Fibroblast of lung (primary cell): ENCODE measurements around the gene CSPG4. TPM values are rescaled to one million over a fixed set of nuclear protein-coding genes. Genes with fewer than 3 reads are reported as not detected.

Experiments used
- DNase-seq, 2 donors: peaks; one replicate each; pipeline versions ENCODE4 v3.0.0 to v3.0.0-alpha.2; 2010; ENCODE audit warnings: low read depth in 2 of 2
- H2AFZ ChIP-seq: 2 replicates; pipeline ENCODE4 v1.5.1; 2012; ENCODE audit warnings: low read length, control low read depth, inconsistent platforms
- H3K27ac ChIP-seq: 2 replicates; pipeline ENCODE4 v1.5.1; 2011; ENCODE audit warnings: low read length, control low read depth; ENCODE audit not compliant: insufficient read depth
- H3K27me3 ChIP-seq: 2 replicates; pipeline ENCODE4 v1.5.1; 2011; ENCODE audit warnings: mild to moderate bottlenecking, low read length; ENCODE audit not compliant: control insufficient read depth, insufficient read depth
- H3K36me3 ChIP-seq: 2 replicates; pipeline ENCODE4 v1.5.1; 2011; ENCODE audit warnings: low read length; ENCODE audit not compliant: control insufficient read depth, insufficient read depth
- H3K4me1 ChIP-seq: 2 replicates; pipeline ENCODE4 v1.5.1; 2011; ENCODE audit warnings: low read length; ENCODE audit not compliant: control insufficient read depth, insufficient read depth; ENCODE audit errors: extremely low read depth
- H3K4me2 ChIP-seq: 2 replicates; pipeline ENCODE4 v1.5.1; 2011; ENCODE audit warnings: low read length, control low read depth; ENCODE audit not compliant: insufficient read depth; ENCODE audit errors: extremely low read depth
- H3K4me3 ChIP-seq, 4 experiments: fragments of 200-600 bp in 1 of 4; sonication (generic) in 1 of 4; replicated peaks in 1 of 4; 2 replicates each; pipeline ENCODE4 v1.5.1; 2011 to 2016; ENCODE audit warnings: low read length in 4 of 4, low read depth in 3 of 4, mild to moderate bottlenecking in 3 of 4, control low read depth in 2 of 4, inconsistent platforms in 1 of 4, mixed read lengths in 1 of 4; ENCODE audit not compliant: insufficient read depth in 1 of 4; ENCODE audit errors: control extremely low read depth in 1 of 4
- H3K79me2 ChIP-seq: 2 replicates; pipeline ENCODE4 v1.5.1; 2012; ENCODE audit warnings: mild to moderate bottlenecking, low read length, inconsistent platforms; ENCODE audit not compliant: control insufficient read depth, insufficient read depth
- H3K9ac ChIP-seq: 2 replicates; pipeline ENCODE4 v1.5.1; 2011; ENCODE audit warnings: mild to moderate bottlenecking, low read length, control low read depth; ENCODE audit not compliant: insufficient read depth
- H3K9me3 ChIP-seq: 2 replicates; pipeline ENCODE4 v1.5.1; 2012; ENCODE audit warnings: low read depth, low read length; ENCODE audit not compliant: control insufficient read depth, insufficient read depth
- H4K20me1 ChIP-seq: 2 replicates; pipeline ENCODE4 v1.5.1; 2011; ENCODE audit warnings: low read length; ENCODE audit not compliant: control insufficient read depth, insufficient read depth; ENCODE audit errors: extremely low read depth
- CTCF ChIP-seq, 2 donors: IDR thresholded peaks in 1 of 2; conservative IDR thresholded peaks in 1 of 2; 1 replicate in 1 of 2; 2 replicates in 1 of 2; pipeline ENCODE4 v1.5.1; 2011 to 2012; ENCODE audit warnings: low read length in 2 of 2, control low read depth in 1 of 2, inconsistent platforms in 1 of 2, low read depth in 1 of 2, mild to moderate bottlenecking in 1 of 2
- EZH2 ChIP-seq: IDR thresholded peaks from 2 replicates; pipeline ENCODE4 v1.5.1; 2012; ENCODE audit warnings: low read length, control low read depth, mild to moderate bottlenecking; ENCODE audit errors: missing control alignments
- polyA plus RNA-seq, 2 donors: library from polyadenylated mRNA; depleted of rRNA in 1 of 2; stranded (reverse) in 1 of 2; unstranded in 1 of 2; fragments of >200 nt; gene quantifications; 2 replicates each; pipeline ENCODE4 v1.2.1, GENCODE V29; 2011 to 2012; ENCODE audit warnings: missing spikeins in 1 of 2
- total RNA-seq: library from RNA; depleted of rRNA; stranded (reverse); fragments of >200 nt; gene quantifications from 2 replicates; pipeline ENCODE4 v1.2.1, GENCODE V29; 2014

CSPG4 gene
- total and polyA plus RNA-seq, 2 donors (not counting 1 experiment from before 2014, with no cell fraction given): 23.1 to 109 TPM

- no peaks in the 10 kb centered on the region for H3K9me3 ChIP-seq
- peaks cover 31% of the 10 kb centered on the region for H3K4me1 ChIP-seq
- peak within 1 kb of the TSS; percentile 98 for H3K4me2 ChIP-seq
- H2AFZ ChIP-seq: peak within 1 kb of the TSS; percentile 52
- peak within 1 kb of the TSS; percentile 95 for H3K9ac ChIP-seq
- peaks cover 54% of the 10 kb centered on the region for H3K79me2 ChIP-seq
- peak within 1 kb of the TSS; percentile 75 to 90 (median 82) for H3K4me3 ChIP-seq
- H3K27me3 ChIP-seq: no peaks in the 10 kb centered on the region
- H3K27ac ChIP-seq: peak within 1 kb of the TSS; percentile 97
- H4K20me1 ChIP-seq: no peaks in the 10 kb centered on the region
- H3K36me3 ChIP-seq: peaks cover 9% of the 10 kb centered on the region
- peak; percentile 85 to 87 for DNase-seq
- TF ChIP-seq EZH2 (no peak), CTCF (conservative IDR thresholded peaks at IDR 0.05 in 1 of 2, IDR thresholded peaks at IDR 0.05 in 1 of 2; ENCODE audit: low read depth in 1 of 2, low read length in 2 of 2) (peak; percentile 43 to 48)
Observed at GRCh38 chr15:75647370-75648155, 65.1 kb downstream of the CSPG4 start, which contains the start of gene SNX33. Gene SNX33 (plus strand): TSS chr15:75647912. CDS start chr15:75649103, 1,191 bp downstream.

- Histone ChIP-seq H3K9me3 (no peaks in the 10 kb centered on the region), H3K4me2 (peak overlapping the region; percentile 98), H3K36me3 (peaks cover 9% of the 10 kb centered on the region), H3K27me3 (no peaks in the 10 kb centered on the region), H4K20me1 (no peaks in the 10 kb centered on the region), H3K27ac (peak overlapping the region; percentile 97), H3K4me3 (peak overlapping the region; percentile 75 to 90 (median 82)), H3K9ac (peak overlapping the region; percentile 95), H2AFZ (peak overlapping the region; percentile 42), H3K4me1 (peaks cover 27% of the 10 kb centered on the region), H3K79me2 (peaks cover 48% of the 10 kb centered on the region)
- DNase-seq: no peak
- TF ChIP-seq EZH2 (no peak), CTCF (conservative IDR thresholded peaks at IDR 0.05 in 1 of 2, IDR thresholded peaks at IDR 0.05 in 1 of 2; ENCODE audit: low read depth in 1 of 2, low read length in 2 of 2) (no peak)
Observed at GRCh38 chr15:75646944-75647364, 65.7 kb downstream of the CSPG4 start.

- Histone ChIP-seq H3K27ac (peak overlapping the region; percentile 97), H4K20me1 (no peaks in the 10 kb centered on the region), H3K79me2 (peaks cover 42% of the 10 kb centered on the region), H3K4me2 (peak overlapping the region; percentile 98), H3K36me3 (peaks cover 9% of the 10 kb centered on the region), H3K27me3 (no peaks in the 10 kb centered on the region), H3K4me3 (peak overlapping the region; percentile 75 to 90 (median 82)), H2AFZ (no peak overlapping the region), H3K9ac (peak overlapping the region; percentile 95), H3K4me1 (peaks cover 23% of the 10 kb centered on the region), H3K9me3 (no peaks in the 10 kb centered on the region)
- TF ChIP-seq EZH2 (no peak), CTCF (conservative IDR thresholded peaks at IDR 0.05 in 1 of 2, IDR thresholded peaks at IDR 0.05 in 1 of 2; ENCODE audit: low read depth in 1 of 2, low read length in 2 of 2) (no peak)
- no peak for DNase-seq
Observed at GRCh38 chr15:75646112-75646943, 66.3 kb downstream of the CSPG4 start.
